ENCODE measurements around the gene CLCN6.

DNA sequence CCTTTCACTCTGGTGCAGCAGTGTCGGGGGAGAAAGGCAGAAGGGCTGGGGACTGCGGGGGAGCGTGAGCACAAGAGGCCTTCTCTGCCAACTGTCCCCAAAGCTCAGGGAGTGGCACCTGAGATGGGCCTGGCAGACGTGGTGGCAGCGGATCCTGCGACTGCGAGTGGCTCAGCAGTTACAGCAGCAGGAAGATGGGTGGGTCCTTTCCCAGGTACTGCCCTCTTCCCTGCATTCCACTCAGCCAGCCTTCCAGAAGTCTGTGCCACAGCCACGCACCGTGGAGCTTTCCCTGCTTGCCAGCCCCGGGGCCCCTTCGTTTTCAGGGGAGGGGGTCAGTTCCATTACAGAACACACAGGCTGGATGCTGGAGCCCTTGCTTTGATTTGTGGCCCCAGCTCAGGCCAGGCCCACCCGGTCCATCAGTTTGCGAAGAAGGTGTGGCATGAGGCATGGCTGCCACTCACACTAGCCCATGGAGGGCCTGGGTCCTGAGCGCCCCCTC is 17.4 kb upstream of the CLCN6 start:
- TF ChIP-seq, protein P1, sequence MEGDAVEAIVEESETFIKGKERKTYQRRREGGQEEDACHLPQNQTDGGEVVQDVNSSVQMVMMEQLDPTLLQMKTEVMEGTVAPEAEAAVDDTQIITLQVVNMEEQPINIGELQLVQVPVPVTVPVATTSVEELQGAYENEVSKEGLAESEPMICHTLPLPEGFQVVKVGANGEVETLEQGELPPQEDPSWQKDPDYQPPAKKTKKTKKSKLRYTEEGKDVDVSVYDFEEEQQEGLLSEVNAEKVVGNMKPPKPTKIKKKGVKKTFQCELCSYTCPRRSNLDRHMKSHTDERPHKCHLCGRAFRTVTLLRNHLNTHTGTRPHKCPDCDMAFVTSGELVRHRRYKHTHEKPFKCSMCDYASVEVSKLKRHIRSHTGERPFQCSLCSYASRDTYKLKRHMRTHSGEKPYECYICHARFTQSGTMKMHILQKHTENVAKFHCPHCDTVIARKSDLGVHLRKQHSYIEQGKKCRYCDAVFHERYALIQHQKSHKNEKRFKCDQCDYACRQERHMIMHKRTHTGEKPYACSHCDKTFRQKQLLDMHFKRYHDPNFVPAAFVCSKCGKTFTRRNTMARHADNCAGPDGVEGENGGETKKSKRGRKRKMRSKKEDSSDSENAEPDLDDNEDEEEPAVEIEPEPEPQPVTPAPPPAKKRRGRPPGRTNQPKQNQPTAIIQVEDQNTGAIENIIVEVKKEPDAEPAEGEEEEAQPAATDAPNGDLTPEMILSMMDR (IDR thresholded peaks at IDR 0.05; ENCODE audit: low read depth, low read length), result no peak
- TF ChIP-seq EZH2phosphoT487 (IDR thresholded peaks at IDR 0.05; ENCODE audit: low read depth), result no peak
